Peyer's patch (tissue), 4 donors: ENCODE measurements around the gene MAP3K7. TPM values are rescaled to one million over a fixed set of nuclear protein-coding genes. Genes with fewer than 3 reads are reported as not detected.

Experiments
- DNase-seq, 3 donors: peaks; one replicate each; pipeline ENCODE4 v3.0.0-alpha.2; 2017 to 2019
- H3K27ac ChIP-seq, 4 donors: fragments of 200-600 bp; sonication (generic); one replicate each; pipeline ENCODE4 v1.5.1; 2016 to 2019
- H3K27me3 ChIP-seq, 2 donors: fragments of 200-600 bp; sonication (generic); one replicate each; pipeline ENCODE4 v1.5.1; 2019
- H3K36me3 ChIP-seq, 3 donors: fragments of 200-600 bp; sonication (generic); one replicate each; pipeline ENCODE4 v1.5.1; 2016 to 2019
- H3K4me1 ChIP-seq, 4 donors: fragments of 200-600 bp; sonication (generic); one replicate each; pipeline ENCODE4 v1.5.1; 2016 to 2019
- H3K4me3 ChIP-seq, 4 donors: fragments of 200-600 bp; sonication (generic); 1 replicate in 3 of 4; 2 replicates in 1 of 4; pipeline ENCODE4 v1.5.1; 2016 to 2019; ENCODE audit warnings: mild to moderate bottlenecking in 1 of 4
- H3K9me3 ChIP-seq, 4 donors: fragments of 200-600 bp; sonication (generic); one replicate each; pipeline ENCODE4 v1.5.1; 2016 to 2019; ENCODE audit warnings: mild to moderate bottlenecking in 1 of 4
- POLR2A ChIP-seq, 2 donors: fragments of 450-650 bp; IDR thresholded peaks; one replicate each; pipeline ENCODE4 v1.5.1; 2017; ENCODE audit warnings: antibody characterized with exemption in 2 of 2, mild to moderate bottlenecking in 2 of 2, moderate library complexity in 2 of 2
- total RNA-seq, 4 donors: library from RNA; depleted of rRNA; stranded (reverse); fragments of >200 nt; gene quantifications; one replicate each; pipeline ENCODE4 v1.1.0, GENCODE V29; 2016
- TF ChIP-seq, protein P1 (sequence below), 6 experiments: fragments of 450-650 bp in 4 of 6; fragments of 200-600 bp in 2 of 6; sonication (generic) in 1 of 6; IDR thresholded peaks; one replicate each; pipeline ENCODE4 v1.5.1; 2017 to 2019; ENCODE audit warnings: antibody characterized with exemption in 6 of 6, mild to moderate bottlenecking in 3 of 6, moderate library complexity in 1 of 6

MAP3K7 gene
- total RNA-seq, 4 donors from 2014 or later, result 20.8 to 30.5 (median 25.1) TPM

- H3K4me1 ChIP-seq, result peaks cover 0 to 21% (median 6%) of the 10 kb centered on the region in 4 donors
- no peaks in the 10 kb centered on the region for H3K36me3 ChIP-seq
- no peak overlapping the region for H3K4me3 ChIP-seq
- H3K27ac ChIP-seq, result no peak overlapping the region
- DNase-seq, result no peak
- no peaks in the 10 kb centered on the region for H3K27me3 ChIP-seq
- H3K9me3 ChIP-seq, result no peaks in the 10 kb centered on the region
- TF ChIP-seq, protein P1, sequence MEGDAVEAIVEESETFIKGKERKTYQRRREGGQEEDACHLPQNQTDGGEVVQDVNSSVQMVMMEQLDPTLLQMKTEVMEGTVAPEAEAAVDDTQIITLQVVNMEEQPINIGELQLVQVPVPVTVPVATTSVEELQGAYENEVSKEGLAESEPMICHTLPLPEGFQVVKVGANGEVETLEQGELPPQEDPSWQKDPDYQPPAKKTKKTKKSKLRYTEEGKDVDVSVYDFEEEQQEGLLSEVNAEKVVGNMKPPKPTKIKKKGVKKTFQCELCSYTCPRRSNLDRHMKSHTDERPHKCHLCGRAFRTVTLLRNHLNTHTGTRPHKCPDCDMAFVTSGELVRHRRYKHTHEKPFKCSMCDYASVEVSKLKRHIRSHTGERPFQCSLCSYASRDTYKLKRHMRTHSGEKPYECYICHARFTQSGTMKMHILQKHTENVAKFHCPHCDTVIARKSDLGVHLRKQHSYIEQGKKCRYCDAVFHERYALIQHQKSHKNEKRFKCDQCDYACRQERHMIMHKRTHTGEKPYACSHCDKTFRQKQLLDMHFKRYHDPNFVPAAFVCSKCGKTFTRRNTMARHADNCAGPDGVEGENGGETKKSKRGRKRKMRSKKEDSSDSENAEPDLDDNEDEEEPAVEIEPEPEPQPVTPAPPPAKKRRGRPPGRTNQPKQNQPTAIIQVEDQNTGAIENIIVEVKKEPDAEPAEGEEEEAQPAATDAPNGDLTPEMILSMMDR (IDR thresholded peaks at IDR 0.05), result no peak
- no peak for TF ChIP-seq POLR2A (IDR thresholded peaks at IDR 0.05)
Observed at GRCh38 chr6:90584636-90585255, 2.1 kb downstream of the MAP3K7 start.

DNA sequence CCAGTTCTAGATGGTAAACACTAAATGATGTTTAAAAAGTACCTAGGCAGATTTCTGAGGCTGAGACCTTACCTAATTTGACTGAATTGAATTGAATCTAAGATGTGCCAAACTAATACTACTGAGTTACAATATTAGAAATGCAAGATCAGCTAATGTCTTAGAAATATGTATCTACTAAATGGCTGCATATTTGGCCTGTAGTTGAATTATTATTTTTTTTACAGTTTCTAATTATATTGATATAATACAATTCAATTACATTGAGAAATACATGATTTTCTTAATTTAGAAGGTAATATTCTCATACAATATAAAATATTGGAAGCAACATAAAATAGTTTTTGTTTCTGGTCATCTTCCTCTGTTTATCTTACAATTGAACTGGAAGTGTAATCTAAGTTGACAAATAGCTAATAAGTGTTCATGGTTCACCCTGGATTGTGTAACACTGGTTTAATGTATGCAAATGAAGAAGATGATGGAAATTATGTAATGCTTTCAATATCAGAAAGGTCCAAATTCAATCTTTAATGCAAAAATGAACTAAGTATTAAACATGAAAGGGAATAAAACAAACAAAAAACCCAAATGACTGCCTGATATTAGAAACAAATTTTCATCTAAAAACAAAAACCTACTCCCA, 2.9 kb downstream of the MAP3K7 start:
- Histone ChIP-seq H3K27me3 (no peaks in the 10 kb centered on the region), H3K36me3 (no peaks in the 10 kb centered on the region), H3K27ac (no peak overlapping the region), H3K4me1 (peaks cover 0 to 21% (median 6%) of the 10 kb centered on the region in 4 donors), H3K9me3 (no peaks in the 10 kb centered on the region), H3K4me3 (no peak overlapping the region)
- DNase-seq, result no peak
- no peak for TF ChIP-seq POLR2A (IDR thresholded peaks at IDR 0.05)
- TF ChIP-seq, protein P1 (IDR thresholded peaks at IDR 0.05), result no peak

- Histone ChIP-seq H3K27me3 (no peaks in the 10 kb centered on the region), H3K4me1 (peaks cover 0 to 21% (median 6%) of the 10 kb centered on the region in 4 donors)
- no peak for TF ChIP-seq POLR2A (IDR thresholded peaks at IDR 0.05)
Observed at GRCh38 chr6:90583179-90583835, 3.6 kb downstream of the MAP3K7 start.

GRCh38 chr6:90581146-90581545, 5.7 kb downstream of the MAP3K7 start:
- Histone ChIP-seq H3K36me3 (peaks cover 0 to 4% (median 0%) of the 10 kb centered on the region in 3 donors), H3K4me3 (no peak overlapping the region), H3K4me1 (peaks cover 0 to 21% (median 3%) of the 10 kb centered on the region in 4 donors), H3K27ac (no peak overlapping the region), H3K9me3 (no peaks in the 10 kb centered on the region), H3K27me3 (no peaks in the 10 kb centered on the region)
- TF ChIP-seq, protein P1 (IDR thresholded peaks at IDR 0.05), result no peak
- TF ChIP-seq POLR2A (IDR thresholded peaks at IDR 0.05), result no peak
- no peak for DNase-seq

More at GRCh38 chr6:90583179-90583835, 3.6 kb downstream of the MAP3K7 start:
- no peaks in the 10 kb centered on the region for H3K9me3 ChIP-seq
- H3K27ac ChIP-seq, result no peak overlapping the region
- peaks cover 0 to under 1% (median 0%) of the 10 kb centered on the region in 3 donors for H3K36me3 ChIP-seq
- H3K4me3 ChIP-seq, result no peak overlapping the region
- DNase-seq, result no peak

GRCh38 chr6:90578894-90579549, 7.8 kb downstream of the MAP3K7 start:
- Histone ChIP-seq H3K27ac (no peak overlapping the region), H3K36me3 (peaks cover 0 to 4% (median 0%) of the 10 kb centered on the region in 3 donors), H3K27me3 (no peaks in the 10 kb centered on the region), H3K9me3 (no peaks in the 10 kb centered on the region), H3K4me1 (peaks cover 0 to 5% (median 0%) of the 10 kb centered on the region in 4 donors), H3K4me3 (no peak overlapping the region)
- TF ChIP-seq POLR2A (IDR thresholded peaks at IDR 0.05), result no peak
- TF ChIP-seq, protein P1 (IDR thresholded peaks at IDR 0.05), result no peak
- no peak for DNase-seq
